ENCODE data around the gene POU6F1.

- TF ChIP-seq CTCF (IDR thresholded peaks at IDR 0.05; ENCODE audit: low read depth, low read length, missing input control) (no peak), EGR1 (IDR thresholded peaks at IDR 0.05; ENCODE audit: low read depth in 2 of 2) (no peak), RAD21 (IDR thresholded peaks at IDR 0.05) (no peak), FOXA1 (IDR thresholded peaks at IDR 0.05) (no peak)
Measured at GRCh38 chr12:51210690-51211395, 7.0 kb downstream of the POU6F1 start.
